GM21360 (cell line): ENCODE data around the gene DUSP10.

Source experiments
- ATAC-seq: cut with Tn5 transposase; IDR thresholded peaks from one replicate; pipeline ENCODE4 v1.9.1; 2021; ENCODE audit warnings: mild to moderate bottlenecking, moderate library complexity; ENCODE audit not compliant: unreplicated experiment

DUSP10 gene

DNA sequence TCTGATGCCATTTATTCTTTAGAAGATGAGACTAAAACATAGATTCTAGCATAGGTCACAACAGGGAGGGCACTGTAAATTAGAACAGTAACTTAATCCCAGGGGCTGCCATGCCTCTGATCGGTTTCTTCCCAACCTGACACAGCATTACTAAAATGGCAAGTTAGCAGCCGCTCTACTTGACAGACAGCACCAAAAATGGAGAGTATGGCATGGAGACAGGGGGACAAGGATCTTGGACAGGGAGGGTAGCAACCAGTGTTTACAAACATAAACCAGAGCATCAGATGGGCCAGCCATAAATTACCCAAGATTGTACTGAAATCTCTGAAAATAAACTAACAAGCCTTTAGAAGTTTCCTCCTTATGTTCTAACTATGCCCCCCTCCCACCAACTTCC lies 5.9 kb downstream of the DUSP10 start:
- no peak for ATAC-seq

DNA sequence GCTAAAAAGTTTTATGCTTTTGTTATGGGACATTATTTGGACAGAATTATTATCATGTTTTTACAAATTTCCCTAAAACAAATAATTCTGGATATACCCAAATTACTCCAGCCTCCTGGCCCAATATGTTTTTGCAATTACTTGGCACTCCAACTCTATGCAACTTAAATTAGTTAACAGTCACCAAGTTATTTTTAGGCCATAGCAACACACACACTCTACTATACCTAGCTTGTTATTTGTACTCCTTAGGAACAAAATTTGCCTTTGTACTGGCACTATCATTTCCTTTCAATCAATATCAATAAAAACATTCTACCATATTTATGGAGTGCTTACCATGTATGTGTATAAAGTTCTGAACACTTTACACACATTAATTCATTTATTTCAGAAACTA lies 7.7 kb downstream of the DUSP10 start:
- no peak for ATAC-seq

DNA sequence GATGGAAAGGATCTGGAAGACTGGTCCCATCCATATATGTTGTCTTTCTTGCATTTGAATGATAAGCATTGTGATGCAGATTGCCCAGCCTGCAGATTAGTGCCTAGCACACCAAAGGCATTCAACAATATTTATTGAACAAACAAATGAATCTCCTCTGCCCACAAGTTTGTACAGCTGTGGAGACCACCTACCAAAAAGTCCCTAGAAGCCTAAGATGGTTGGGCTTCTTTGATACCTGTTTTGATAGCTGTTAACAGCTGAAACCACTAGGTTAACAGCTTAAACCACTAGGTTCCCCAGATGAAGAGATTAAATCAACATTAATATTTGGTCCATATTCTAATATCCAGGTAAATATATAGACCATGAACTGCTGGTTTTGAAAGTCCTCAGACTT lies 9.8 kb downstream of the DUSP10 start:
- ATAC-seq, result no peak

DNA sequence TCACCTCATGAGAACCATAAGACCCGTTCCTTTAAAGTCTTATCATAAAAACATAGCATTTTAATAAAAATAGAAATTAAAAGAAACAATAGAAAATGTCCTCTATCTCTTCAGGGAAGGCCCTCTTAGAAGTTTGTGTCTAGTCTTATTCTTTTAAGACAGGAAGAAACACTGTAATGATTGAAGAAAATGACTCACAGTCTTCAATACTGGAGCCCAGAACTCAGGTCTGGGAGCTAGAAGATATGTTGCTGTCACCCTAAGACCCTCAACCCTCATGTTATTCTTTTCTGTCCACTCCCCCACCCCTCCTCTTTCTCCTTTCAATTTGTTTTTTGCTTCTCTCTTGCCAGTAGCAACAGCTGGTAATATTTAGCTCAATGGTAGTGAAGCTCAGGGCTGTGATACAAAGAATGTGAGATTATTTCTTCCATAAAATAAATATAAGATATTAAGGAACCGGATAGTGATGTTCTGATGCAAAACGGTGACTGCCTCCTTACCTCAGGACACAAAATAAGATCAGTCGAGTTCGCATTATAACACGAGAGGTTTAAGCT lies 12.0 kb downstream of the DUSP10 start:
- ATAC-seq, result no peak

DNA sequence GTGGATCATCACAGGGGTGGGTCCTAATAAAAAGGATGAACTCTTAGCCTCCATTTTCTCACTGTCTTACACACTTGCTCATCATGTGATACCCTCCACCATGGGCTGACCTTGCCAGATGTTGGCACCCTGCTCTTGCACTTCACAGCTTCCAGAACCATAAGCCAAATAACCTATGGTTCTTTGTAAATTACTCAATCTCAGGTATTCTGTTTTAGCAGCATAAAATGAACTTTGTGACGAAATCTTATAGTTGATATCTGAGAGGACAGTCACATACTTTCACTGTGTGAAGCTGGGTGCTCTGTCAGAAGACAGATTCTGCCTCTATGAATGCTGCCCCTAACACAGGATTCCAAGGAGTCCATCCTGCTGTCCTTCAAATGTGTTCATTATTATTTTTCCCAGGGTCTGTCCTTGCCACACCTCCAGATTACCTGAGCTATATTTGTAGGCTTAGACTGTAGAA lies 13.8 kb downstream of the DUSP10 start:
- ATAC-seq, result no peak

DNA sequence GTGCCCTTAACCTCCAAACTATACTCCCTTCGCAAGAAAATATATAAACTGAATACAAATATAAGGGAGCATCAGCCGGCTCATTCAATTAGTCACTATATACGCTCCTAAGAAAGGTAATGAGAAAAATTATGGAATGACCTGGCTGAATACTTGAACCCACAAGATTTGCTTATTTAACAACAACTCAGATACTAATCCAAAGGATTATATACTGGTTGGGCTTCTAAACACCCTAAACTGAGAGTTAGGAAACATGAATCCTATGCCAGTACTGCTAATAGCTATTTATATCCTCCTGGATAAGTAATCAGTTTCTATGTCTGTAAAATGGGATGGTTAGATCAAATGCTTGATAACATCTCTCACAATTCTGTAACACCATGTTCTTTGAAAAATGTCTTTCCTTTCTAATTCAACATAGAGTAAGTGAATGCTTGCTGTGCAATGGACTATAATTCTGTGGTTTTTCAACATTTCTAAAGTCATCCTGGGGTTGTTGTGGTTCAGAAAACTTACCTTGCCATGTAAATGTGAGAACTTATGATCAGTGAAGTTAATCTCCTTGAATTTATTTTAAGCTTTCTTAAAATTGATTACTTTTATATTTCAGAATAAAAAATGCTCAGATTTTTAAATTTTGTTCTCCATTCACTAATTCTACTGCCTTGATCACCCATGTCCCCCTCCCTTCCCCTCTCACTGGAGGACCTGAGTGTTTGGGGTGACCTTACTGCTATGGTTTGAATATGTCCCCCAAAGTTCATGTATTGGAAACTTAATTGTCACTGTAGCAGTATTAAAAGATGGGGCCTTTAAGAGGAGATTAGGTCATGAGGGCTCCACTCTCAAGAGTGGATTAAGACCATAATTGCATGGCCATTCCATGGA lies 14.5 kb downstream of the DUSP10 start:
- ATAC-seq, result no peak

DNA sequence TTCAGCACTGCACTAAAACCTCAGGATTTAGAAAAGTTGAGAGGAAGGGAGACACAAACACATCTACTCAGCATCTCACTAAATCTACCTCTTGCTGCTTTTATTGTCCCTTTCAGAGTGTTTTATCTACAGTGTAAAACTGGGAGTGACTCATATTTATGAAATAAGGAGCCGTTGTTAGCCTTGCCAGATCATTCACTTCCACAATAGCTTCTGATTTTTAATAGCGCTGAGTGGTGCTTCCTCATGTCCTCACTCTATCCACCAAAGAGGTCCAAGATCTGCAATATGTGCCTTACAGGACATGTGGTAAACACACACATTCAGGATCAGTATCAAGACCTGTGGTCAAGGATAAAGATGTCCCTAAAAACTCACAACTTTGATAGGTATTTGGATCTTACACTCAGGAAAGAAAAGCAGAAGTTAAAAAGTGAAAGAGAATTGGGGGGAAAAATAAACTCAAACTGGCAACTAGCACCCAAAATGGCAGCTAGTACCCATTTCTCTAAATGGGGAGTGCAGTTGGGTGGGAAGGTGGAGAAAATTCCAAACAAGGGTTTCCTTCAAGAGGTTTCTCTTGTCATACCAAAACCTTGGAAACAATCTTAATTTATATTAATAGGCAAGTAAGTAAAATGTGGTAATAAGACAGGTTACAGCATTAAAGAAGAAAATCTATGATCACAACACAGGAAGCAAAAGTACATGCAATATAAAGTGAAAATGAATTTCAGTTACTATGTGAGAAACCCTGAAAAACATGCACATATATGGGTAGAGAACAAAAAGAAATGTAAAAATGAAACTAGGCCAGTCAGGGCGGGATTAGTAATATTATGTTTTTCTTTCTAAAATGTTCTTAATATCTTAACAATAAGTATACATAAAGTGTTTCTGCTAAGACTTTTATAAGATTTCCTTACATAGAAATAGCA lies 15.9 kb downstream of the DUSP10 start:
- no peak for ATAC-seq

DNA sequence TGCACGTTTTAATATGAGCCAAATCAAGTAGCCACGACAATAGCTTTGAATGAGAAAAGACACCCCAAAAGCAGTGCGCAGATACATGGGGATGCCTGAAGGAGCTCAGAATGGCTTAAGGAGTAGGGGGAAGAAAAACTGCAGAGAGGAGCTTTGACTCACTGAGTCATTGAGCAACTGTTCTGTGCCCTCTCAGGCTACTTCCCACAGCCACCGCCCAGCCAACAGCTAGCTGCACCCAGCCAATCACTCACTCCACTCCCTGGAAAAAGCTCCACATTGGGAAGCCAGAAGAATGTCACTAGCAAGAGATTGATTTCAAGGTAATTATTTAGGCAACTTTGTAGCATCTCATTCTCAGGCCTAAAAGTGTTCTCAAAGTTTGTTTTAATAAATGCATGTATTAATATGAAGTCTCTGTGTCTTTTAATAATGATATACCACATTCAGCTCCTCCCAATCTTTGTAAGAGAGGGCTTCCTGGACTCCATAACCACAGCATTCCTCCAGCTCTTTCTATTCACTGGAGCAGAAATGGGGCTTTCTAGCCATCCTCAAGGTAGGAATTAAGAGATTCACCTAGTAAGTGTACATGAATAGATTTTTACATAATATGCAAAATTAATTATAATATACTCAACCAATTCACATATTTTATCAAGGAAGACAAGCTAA lies 16.8 kb downstream of the DUSP10 start:
- ATAC-seq, result no peak

DNA sequence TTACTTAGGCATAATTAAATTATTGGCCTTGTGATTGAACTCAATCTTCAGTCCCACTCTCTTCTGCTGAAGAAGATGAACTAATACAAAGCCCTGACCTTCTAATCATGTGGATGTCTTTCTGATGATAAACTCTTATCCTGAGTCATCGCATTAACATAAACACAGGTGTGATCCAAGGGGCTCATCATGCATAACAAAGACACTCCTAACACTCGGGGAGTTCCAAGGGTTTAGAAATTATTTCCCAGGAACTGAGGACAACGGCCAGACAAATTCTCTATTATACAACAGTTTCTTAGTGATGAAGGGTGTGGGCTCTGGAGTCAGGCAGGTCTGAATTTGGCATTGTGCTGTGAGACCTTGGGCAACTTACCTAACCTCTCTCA lies 18.0 kb downstream of the DUSP10 start:
- no peak for ATAC-seq

DNA sequence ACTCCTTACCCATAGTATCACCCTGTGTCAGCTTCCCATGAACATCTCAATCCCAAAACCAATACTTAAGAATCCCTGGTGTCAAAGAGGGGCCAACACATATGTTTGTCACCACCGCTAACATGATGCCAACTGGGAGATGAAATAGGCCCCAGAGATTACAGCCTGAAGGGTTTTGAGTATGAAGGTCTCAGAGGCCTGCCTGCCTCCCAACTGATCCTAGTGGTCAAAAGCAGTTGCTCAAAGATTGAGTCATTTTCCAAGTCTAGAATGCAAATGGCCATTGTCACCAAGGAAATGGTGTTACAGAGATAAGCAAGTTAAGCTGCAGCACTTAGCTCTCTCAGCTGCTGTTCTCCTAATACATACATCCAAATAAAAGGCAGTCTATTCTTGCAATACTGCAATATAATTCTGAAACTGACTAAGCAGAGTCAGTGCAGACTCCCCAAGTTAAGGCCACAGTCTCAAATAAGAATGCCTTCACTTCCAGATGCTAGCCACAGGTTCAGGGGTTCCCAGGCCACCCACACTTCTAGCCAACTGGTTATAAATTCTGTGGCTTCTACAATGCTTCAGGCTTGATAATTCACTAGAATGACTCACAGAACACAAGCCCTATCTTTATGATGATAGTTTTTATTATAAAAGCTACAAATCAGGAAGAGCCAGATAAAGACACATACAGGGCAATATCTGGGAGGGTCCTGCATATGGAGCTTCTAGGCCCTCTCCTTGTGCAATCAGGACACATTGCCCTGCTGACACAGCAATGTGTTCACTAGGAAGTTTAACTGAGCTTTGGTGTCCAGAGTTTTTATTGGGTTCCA lies 18.7 kb downstream of the DUSP10 start:
- ATAC-seq, result no peak

DNA sequence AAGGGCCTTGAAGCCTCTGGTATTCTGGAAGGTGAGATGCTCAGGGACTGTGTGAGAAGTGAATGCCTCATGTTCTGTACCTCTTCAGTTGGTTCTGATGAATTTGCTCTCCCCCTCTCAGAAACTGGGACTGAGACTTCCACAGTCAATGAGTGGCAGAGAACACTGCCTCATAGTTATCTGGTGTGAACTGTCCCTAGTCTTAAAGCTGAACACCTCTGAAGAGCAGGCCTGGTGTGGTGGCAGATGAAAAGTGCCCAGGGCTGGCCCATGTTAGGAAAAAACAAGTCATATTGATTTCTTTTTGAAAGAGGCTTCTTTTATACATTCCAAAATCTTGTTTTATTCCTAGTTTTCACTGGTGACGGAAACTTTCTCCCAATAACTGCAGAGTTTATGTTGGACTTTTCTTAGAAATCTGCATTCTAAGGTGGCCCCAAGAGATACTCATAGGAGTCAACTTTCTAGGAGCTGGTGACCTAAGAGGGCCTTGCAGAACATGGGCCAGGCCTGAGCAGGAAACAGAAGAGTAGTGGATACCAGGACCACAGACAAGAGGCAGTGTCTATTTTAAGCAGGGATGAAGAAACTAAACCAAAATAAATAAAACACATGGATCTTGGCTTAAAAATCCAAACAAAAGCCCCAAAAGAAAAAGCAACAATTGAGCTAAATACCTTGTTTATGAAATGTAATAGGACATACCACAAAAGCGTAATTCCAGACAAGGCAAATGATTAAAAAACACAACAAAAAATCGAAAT lies 19.5 kb downstream of the DUSP10 start:
- no peak for ATAC-seq

DNA sequence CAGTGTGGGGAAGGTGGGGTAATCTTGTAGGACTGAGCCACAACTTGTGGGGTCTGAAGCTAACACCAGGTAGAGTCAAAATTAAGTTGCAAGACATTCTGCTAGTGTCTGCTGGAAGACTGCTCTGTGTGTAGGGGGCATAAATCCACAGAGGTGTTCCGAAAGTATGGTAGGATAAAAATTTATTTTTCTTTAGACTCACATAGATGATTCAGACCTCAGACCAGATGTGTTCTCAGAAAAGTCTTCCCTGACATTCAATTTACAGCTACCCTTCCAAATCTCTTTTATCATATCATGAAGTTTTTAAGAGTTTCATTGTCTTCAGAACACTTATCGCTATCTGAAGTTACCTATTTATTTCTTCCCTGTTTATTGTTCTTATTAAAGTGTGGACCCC lies 21.3 kb downstream of the DUSP10 start:
- no peak for ATAC-seq

DNA sequence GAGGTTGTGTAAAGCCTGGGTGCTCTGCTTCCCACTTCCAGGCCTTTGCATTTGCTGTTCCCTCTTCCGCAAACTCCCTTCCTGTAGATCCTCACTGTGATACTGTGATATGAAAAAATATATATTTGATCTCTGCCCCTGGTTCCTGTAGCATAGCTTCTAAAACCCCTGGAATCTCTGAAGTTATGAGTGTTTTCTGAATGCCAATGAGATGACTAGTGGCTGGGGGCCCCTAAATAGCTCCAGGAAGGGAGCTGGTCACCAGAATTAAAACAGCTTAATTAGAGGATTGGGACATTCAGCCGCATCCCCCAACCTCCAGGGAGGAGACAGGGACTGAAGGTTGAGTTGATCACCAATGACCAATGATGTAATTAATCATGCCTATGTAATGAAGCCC lies 21.9 kb downstream of the DUSP10 start:
- no peak for ATAC-seq

DNA sequence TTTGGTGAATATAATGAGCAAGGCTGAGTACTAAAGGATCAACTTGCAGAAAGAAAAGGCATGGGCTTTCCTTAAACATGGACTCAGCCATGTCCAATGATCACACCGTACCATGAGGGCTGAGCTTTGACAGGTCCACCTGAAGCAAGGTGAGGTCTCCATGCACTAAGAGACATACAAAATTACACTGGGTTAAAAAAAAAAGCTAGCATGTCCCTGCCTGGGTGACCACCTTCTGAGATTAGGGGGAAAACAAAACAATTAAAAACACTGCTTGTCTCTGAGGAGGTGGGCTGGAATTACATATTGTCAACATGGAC lies 22.7 kb downstream of the DUSP10 start:
- no peak for ATAC-seq

DNA sequence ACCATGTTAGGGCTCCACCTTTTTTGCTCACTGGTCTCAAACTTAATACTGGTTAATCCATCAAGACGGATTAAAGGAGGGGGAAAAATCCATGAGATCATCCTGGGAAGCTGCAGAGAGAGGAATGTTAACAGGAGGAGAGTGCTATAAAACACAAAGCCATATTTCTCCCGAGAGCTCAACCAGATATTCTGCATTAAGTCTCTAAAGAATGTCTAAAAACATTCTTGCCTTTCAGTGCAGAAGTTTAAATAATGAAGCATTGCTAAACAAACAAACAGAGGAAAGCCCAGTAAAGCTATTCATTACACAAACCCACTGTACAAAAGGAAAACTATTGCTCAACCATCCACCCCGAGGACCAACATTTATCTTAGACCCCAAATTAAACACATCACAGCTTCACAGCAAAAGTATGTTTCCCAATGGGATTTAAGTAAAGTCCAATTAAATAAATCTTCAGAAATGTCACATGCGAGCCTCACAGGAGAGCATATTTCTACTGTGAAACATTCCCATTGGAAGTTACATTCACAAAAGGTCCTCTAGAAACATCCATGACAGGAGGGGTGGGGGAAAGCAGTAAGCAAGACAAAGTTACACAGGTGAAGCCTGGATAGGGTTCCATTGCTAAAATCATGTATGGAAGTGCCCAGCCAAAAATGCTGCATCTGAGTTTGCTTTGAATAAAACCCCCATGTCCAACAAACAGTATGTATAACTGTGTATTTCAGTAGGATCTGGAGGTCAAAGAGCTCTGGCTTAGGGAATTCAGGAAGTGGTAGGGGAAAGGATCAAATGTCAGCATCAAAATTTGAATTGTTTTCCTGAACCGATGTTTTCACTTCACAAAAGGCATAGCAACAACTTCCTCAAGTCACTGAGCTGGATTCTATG lies 23.3 kb downstream of the DUSP10 start:
- ATAC-seq, result no peak

DNA sequence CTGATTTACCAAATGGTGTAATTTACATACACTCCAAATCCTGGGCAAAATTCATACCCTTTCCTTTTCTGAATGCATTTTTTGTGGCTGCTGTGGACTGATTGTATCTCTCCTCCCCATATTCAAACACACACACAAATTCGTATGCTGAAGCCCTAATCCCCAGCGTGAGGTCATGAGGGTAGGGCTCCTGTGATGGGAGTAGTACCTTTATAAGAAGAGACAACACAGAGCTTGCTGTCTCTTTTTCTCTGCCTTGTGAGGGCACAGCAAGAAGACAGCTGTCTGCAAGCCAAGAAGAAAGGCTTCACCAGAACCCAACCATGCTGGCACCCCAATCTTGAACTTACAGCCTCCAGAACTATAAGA lies 24.4 kb downstream of the DUSP10 start:
- no peak for ATAC-seq

DNA sequence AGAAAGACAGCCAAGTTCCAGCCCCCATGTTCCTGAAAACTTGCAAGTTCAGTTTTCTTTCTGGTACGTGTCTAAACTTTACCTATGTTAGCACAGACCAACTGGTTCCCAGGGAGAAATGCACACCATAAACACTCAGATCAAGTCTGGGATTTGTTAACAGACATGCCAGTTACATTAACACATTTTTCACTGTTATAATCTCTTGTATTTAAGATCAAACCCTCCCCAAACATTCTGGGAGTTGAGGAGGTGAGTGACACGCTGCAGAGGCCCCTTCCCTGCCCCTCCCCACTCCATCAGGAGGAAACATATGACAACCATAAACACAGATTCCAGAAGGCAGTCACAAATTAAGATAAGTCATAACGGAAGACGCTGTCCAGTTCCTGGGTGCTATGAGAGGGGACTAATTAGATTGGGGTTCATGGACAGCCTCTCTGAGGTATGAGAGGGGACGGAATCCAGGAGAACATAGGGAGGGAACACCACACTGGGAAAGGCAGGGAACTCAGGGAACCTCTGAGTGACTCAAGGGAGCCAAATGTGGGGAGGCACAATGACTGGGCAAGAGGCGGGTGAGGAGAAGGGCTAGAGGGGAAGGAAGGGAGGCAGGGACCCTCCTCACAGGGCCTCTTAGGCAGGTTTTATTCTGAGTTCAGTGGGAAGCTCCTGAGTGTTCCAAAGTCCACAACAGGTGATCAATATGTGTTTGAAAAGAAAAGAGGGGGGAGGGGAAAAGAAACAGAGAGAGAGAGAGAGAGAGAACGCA lies 25.0 kb downstream of the DUSP10 start:
- ATAC-seq, result no peak
